CD14-positive monocyte (primary cell): ENCODE data around the gene LFNG. TPM values are rescaled to one million over a fixed set of nuclear protein-coding genes. Genes with fewer than 3 reads are reported as not detected.
A peak's percentile ranks its signal among the peaks of the same experiment; 100 is the strongest.

Experiments
- DNase-seq, 3 donors: peaks; one replicate each; pipeline ENCODE4 v3.0.0-alpha.2; 2011 to 2022
- H2AFZ ChIP-seq: 2 replicates; pipeline ENCODE4 v1.6.0; 2012; ENCODE audit warnings: mild to moderate bottlenecking, low read depth, low read length, inconsistent platforms; ENCODE audit not compliant: insufficient read depth, poor library complexity, severe bottlenecking
- H3K27ac ChIP-seq, 2 donors: 1 replicate in 1 of 2; 2 replicates in 1 of 2; pipeline ENCODE4 v1.5.1; 2012 to 2013; ENCODE audit warnings: low read length in 2 of 2, control low read depth in 1 of 2, inconsistent platforms in 1 of 2, low read depth in 1 of 2, mild to moderate bottlenecking in 1 of 2
- H3K27me3 ChIP-seq, 2 donors: one replicate each; pipeline versions ENCODE4 v1.6.0 to v1.6.1; 2011 to 2013; ENCODE audit warnings: low read length in 2 of 2; ENCODE audit not compliant: control insufficient read depth in 2 of 2, insufficient read depth in 2 of 2
- H3K36me3 ChIP-seq, 2 donors: replicated peaks in 1 of 2; 1 replicate in 1 of 2; 2 replicates in 1 of 2; pipeline versions ENCODE4 v1.5.1 to v1.6.1; 2012 to 2013; ENCODE audit warnings: low read length in 2 of 2, control low read depth in 1 of 2, inconsistent platforms in 1 of 2, mild to moderate bottlenecking in 1 of 2; ENCODE audit not compliant: insufficient read depth in 2 of 2, control insufficient read depth in 1 of 2
- H3K4me1 ChIP-seq, 2 donors: 1 replicate in 1 of 2; 2 replicates in 1 of 2; pipeline versions ENCODE4 v1.5.1 to v1.6.1; 2012 to 2013; ENCODE audit warnings: low read length in 2 of 2, control low read depth in 1 of 2, inconsistent platforms in 1 of 2, mild to moderate bottlenecking in 1 of 2, moderate library complexity in 1 of 2; ENCODE audit not compliant: insufficient read depth in 2 of 2, control insufficient read depth in 1 of 2
- H3K4me2 ChIP-seq: replicated peaks from 2 replicates; pipeline ENCODE3; 2012; ENCODE audit warnings: low read length, moderate library complexity, mild to moderate bottlenecking; ENCODE audit not compliant: poor library complexity, severe bottlenecking; ENCODE audit errors: extremely low read depth
- H3K4me3 ChIP-seq, 3 experiments: fragments of 200-600 bp in 1 of 3; sonication (generic) in 1 of 3; replicated peaks in 1 of 3; 1 replicate in 2 of 3; 2 replicates in 1 of 3; pipeline ENCODE4 v1.5.1; 2011 to 2013; ENCODE audit warnings: low read length in 3 of 3, mild to moderate bottlenecking in 3 of 3, control low read depth in 2 of 3, low read depth in 2 of 3, inconsistent platforms in 1 of 3, moderate library complexity in 1 of 3
- H3K79me2 ChIP-seq: 2 replicates; pipeline ENCODE4 v1.6.0; 2012; ENCODE audit warnings: mild to moderate bottlenecking, control low read depth, inconsistent platforms, low read length, moderate library complexity; ENCODE audit not compliant: insufficient read depth
- H3K9ac ChIP-seq: 2 replicates; pipeline ENCODE4 v1.6.0; 2017; ENCODE audit warnings: low read length, mild to moderate bottlenecking; ENCODE audit not compliant: insufficient read depth, poor library complexity, severe bottlenecking
- H3K9me3 ChIP-seq, 2 donors: replicated peaks in 1 of 2; 1 replicate in 1 of 2; 2 replicates in 1 of 2; pipeline versions ENCODE4 v1.5.1 to v1.6.1; 2012 to 2013; ENCODE audit warnings: low read length in 2 of 2, control low read depth in 1 of 2; ENCODE audit not compliant: control insufficient read depth in 1 of 2, insufficient read depth in 1 of 2
- H4K20me1 ChIP-seq: 2 replicates; pipeline ENCODE4 v1.6.0; 2012; ENCODE audit warnings: mild to moderate bottlenecking, low read length, control low read depth, moderate library complexity; ENCODE audit not compliant: insufficient read depth
- H3K27ac Mint-ChIP-seq, 7 donors: one replicate each; pipeline ENCODE4 v1.8.0; 2020; ENCODE audit warnings: mild to moderate bottlenecking in 7 of 7, mixed read lengths in 7 of 7, moderate library complexity in 6 of 7, inconsistent platforms in 2 of 7
- H3K27me3 Mint-ChIP-seq, 3 donors: one replicate each; pipeline ENCODE4 v1.8.0; 2021 to 2022; ENCODE audit warnings: low read depth in 3 of 3, mild to moderate bottlenecking in 3 of 3, mixed read lengths in 3 of 3, moderate library complexity in 3 of 3, inconsistent platforms in 1 of 3
- H3K36me3 Mint-ChIP-seq, 2 donors: one replicate each; pipeline ENCODE4 v1.8.0; 2020; ENCODE audit warnings: mixed read lengths in 2 of 2, inconsistent platforms in 1 of 2, mild to moderate bottlenecking in 1 of 2
- H3K4me1 Mint-ChIP-seq: one replicate; pipeline ENCODE4 v1.8.0; 2020; ENCODE audit warnings: mild to moderate bottlenecking, mixed read lengths
- H3K4me3 Mint-ChIP-seq, 2 donors: one replicate each; pipeline ENCODE4 v1.8.0; 2020; ENCODE audit warnings: mild to moderate bottlenecking in 2 of 2, mixed read lengths in 2 of 2, moderate library complexity in 1 of 2
- H3K9me3 Mint-ChIP-seq, 7 donors: one replicate each; pipeline ENCODE4 v1.8.0; 2020 to 2022; ENCODE audit warnings: mixed read lengths in 7 of 7, mild to moderate bottlenecking in 6 of 7, moderate library complexity in 6 of 7, inconsistent platforms in 2 of 7
- WGBS: methylation state at CpG from one replicate; pipeline ENCODE4 v1.1.5; 2013; ENCODE audit warnings: missing lambda C conversion rate; ENCODE audit not compliant: insufficient coverage; 5-methylcytosine and 5-hydroxymethylcytosine counted together
- intact Hi-C, 2 donors: fragments of 100-400 bp; cut with micrococcal nuclease; formaldehyde crosslinking; loops; one replicate each; pipeline versions ENCODE4 v1.15.0 to v1.15.1; 2023
- polyA plus RNA-seq, 3 donors: library from polyadenylated mRNA; depleted of rRNA in 1 of 3; unstranded in 2 of 3; stranded (reverse) in 1 of 3; fragments of 300-500 nt in 2 of 3; fragments of >200 nt in 1 of 3; fragmentation: Illumina TruSeq in 2 of 3; gene quantifications; 1 replicate in 2 of 3; 2 replicates in 1 of 3; pipeline ENCODE4 v1.2.3, GENCODE V29; 2012 to 2021
- TF ChIP-seq, protein P1 (sequence below): fragments of 200-600 bp; IDR thresholded peaks from one replicate; pipeline ENCODE4 v1.8.0; 2022; ENCODE audit warnings: antibody characterized with exemption, mild to moderate bottlenecking

The LFNG gene
- polyA plus RNA-seq, 3 donors: 1.9 to 121 (median 2.2) TPM

DNA sequence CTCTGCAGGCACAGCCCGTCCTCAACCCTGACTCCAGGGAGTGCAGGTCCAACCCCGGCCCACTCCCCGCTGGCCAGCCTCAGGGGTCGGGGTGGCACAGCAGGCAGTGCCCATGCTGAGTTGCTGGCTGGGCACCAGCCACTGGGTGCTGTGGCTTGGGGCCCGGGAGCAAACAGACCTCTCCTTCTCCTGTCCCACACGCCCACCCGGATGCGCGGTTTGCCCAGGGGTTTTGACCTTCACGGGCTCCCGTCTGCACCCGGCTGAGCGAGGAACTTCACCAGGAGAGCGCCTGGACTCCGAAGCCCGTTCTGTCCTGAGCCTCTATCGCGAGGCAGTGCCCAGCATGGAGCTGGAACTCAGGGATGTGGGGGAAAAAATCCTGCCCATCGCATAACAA, 40.8 kb upstream of the LFNG start:
- Mint-ChIP-seq H3K36me3 (peaks cover 3 to 5% of the 10 kb centered on the region in 2 donors), H3K4me1 (peaks cover 16% of the 10 kb centered on the region), H3K27ac (no peak overlapping the region), H3K27me3 (peaks cover 10 to 25% (median 14%) of the 10 kb centered on the region in 3 donors), H3K9me3 (peaks cover 11 to 17% (median 13%) of the 10 kb centered on the region in 7 donors), H3K4me3 (no peak overlapping the region)
- Histone ChIP-seq H2AFZ (no peak overlapping the region), H3K27ac (no peak overlapping the region), H3K4me3 (no peak overlapping the region), H3K79me2 (no peaks in the 10 kb centered on the region), H3K4me1 (peaks cover 11 to 18% of the 10 kb centered on the region in 2 donors), H3K4me2 (no peak overlapping the region), H3K9ac (no peak overlapping the region), H3K27me3 (peaks cover 0 to 4% of the 10 kb centered on the region in 2 donors), H3K9me3 (peaks cover 11 to 15% of the 10 kb centered on the region in 2 donors), H4K20me1 (no peaks in the 10 kb centered on the region), H3K36me3 (no peaks in the 10 kb centered on the region)
- 95% methylated on average over 17 of the region's 19 CpGs for WGBS
- no peak for DNase-seq
- intact Hi-C loops: loop anchor here (5.0 to 10.0 kb wide), 3 partner anchors 44 to 86 kb away; partner anchors contain the start of genes BRAT1 (in 1 of the 2) and IQCE (in 1 of the 2)
- TF ChIP-seq, protein P1, sequence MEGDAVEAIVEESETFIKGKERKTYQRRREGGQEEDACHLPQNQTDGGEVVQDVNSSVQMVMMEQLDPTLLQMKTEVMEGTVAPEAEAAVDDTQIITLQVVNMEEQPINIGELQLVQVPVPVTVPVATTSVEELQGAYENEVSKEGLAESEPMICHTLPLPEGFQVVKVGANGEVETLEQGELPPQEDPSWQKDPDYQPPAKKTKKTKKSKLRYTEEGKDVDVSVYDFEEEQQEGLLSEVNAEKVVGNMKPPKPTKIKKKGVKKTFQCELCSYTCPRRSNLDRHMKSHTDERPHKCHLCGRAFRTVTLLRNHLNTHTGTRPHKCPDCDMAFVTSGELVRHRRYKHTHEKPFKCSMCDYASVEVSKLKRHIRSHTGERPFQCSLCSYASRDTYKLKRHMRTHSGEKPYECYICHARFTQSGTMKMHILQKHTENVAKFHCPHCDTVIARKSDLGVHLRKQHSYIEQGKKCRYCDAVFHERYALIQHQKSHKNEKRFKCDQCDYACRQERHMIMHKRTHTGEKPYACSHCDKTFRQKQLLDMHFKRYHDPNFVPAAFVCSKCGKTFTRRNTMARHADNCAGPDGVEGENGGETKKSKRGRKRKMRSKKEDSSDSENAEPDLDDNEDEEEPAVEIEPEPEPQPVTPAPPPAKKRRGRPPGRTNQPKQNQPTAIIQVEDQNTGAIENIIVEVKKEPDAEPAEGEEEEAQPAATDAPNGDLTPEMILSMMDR: no peak

DNA sequence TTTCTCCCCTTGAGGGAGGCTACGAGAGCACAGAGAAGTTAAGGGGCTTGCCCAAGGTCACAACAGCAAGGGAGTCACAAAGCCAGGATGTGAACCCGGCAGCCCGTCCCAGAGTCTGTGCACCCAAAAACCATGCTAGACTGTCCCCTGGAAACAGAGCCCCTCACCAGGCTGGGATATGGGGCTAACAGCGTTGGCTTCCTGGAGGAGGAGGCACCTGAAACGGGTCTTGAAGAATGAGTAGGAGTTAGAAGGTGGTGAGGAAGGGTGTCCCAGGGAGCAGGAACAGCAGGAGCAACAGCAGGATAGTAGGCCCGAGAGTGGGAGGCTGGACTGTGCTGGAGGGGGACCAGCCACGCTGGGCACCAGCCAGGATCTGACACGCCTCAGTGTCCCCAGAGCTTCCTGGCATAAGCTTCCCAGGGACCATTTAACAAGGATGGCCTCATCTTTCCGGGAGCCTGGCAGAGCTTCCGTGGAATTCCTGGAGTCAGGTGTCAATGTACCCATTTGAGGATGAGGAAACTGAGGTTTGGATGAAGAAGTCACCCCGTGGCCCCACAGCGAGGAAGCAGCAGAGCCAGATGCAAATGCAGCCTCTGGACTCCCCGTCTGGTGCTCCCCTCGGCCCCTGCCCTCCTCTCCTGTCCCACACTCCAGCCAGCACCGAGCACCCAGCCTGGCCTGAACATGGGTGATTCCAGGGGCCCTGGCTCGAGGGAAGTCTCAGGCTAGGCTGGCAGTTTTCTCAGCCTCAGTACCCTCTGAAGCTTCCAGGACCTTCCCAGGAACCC, 40.1 kb upstream of the LFNG start:
- Histone ChIP-seq H2AFZ (no peak overlapping the region), H3K9me3 (peaks cover 11 to 15% of the 10 kb centered on the region in 2 donors), H3K9ac (no peak overlapping the region), H3K4me3 (no peak overlapping the region), H3K27ac (no peak overlapping the region), H3K4me1 (peaks cover 11 to 18% of the 10 kb centered on the region in 2 donors), H3K79me2 (no peaks in the 10 kb centered on the region), H3K27me3 (peaks cover 0 to 4% of the 10 kb centered on the region in 2 donors), H4K20me1 (no peaks in the 10 kb centered on the region), H3K36me3 (no peaks in the 10 kb centered on the region), H3K4me2 (no peak overlapping the region)
- Mint-ChIP-seq H3K4me3 (peak overlapping the region in 1 of 2 donors; percentile 22), H3K9me3 (peaks cover 11 to 17% (median 13%) of the 10 kb centered on the region in 7 donors), H3K4me1 (peaks cover 16% of the 10 kb centered on the region), H3K36me3 (peaks cover 3 to 5% of the 10 kb centered on the region in 2 donors), H3K27me3 (peaks cover 14 to 25% (median 14%) of the 10 kb centered on the region in 3 donors), H3K27ac (peak overlapping the region in 2 of 7 donors; percentile 20 to 46)
- intact Hi-C loops: loop anchor here (5.0 to 10.0 kb wide), 3 partner anchors 43 to 85 kb away; partner anchors contain the start of genes BRAT1 (in 1 of the 2) and IQCE (in 1 of the 2)
- TF ChIP-seq, protein P1: no peak
- 84% methylated on average over 16 of the region's 16 CpGs for WGBS
- no peak for DNase-seq
